Measurements from ENCODE around the gene ZNF629.
"Not testable (repeated sequence)": the region's sequence is repeated elsewhere in the genome, so short reads cannot be mapped to it uniquely, and the experiment has no call there.

The ZNF629 gene

GRCh38 chr16:30820952-30821421, 34.0 kb upstream of the ZNF629 start:
- TF ChIP-seq CTCF (IDR thresholded peaks at IDR 0.05; ENCODE audit: extremely low read depth, insufficient read depth, missing control alignments) = no peak
- no peak for DNase-seq (ENCODE audit: low spot score)
- in situ Hi-C loops (cut with MboI; ENCODE audit: low pct_unique_long_range_greater_than_20kb, low sequenced_read_pairs, unreplicated experiment) = no loop called here

- no peak for DNase-seq (ENCODE audit: low spot score)
- no peak for TF ChIP-seq CTCF (IDR thresholded peaks at IDR 0.05; ENCODE audit: extremely low read depth, insufficient read depth, missing control alignments)
- in situ Hi-C loops (cut with MboI; ENCODE audit: low pct_unique_long_range_greater_than_20kb, low sequenced_read_pairs, unreplicated experiment) = no loop called here
Observed at GRCh38 chr16:30816769-30817168, 29.8 kb upstream of the ZNF629 start.

GRCh38 chr16:30813821-30814189, 26.8 kb upstream of the ZNF629 start:
- peak; percentile 45 for DNase-seq (ENCODE audit: low spot score)
- in situ Hi-C loops (cut with MboI; ENCODE audit: low pct_unique_long_range_greater_than_20kb, low sequenced_read_pairs, unreplicated experiment) = no loop called here
- no peak for TF ChIP-seq CTCF (IDR thresholded peaks at IDR 0.05; ENCODE audit: extremely low read depth, insufficient read depth, missing control alignments)

GRCh38 chr16:30809675-30810074, 22.7 kb upstream of the ZNF629 start:
- DNase-seq (ENCODE audit: low spot score); in situ Hi-C loops (cut with MboI; ENCODE audit: low pct_unique_long_range_greater_than_20kb, low sequenced_read_pairs, unreplicated experiment): not testable (repeated sequence)

GRCh38 chr16:30808890-30809426, 22.0 kb upstream of the ZNF629 start:
- DNase-seq (ENCODE audit: low spot score); in situ Hi-C loops (cut with MboI; ENCODE audit: low pct_unique_long_range_greater_than_20kb, low sequenced_read_pairs, unreplicated experiment): not testable (repeated sequence)

- DNase-seq (ENCODE audit: low spot score) = no peak
- TF ChIP-seq CTCF (IDR thresholded peaks at IDR 0.05; ENCODE audit: extremely low read depth, insufficient read depth, missing control alignments) = no peak
- in situ Hi-C loops (cut with MboI; ENCODE audit: low pct_unique_long_range_greater_than_20kb, low sequenced_read_pairs, unreplicated experiment) = no loop called here
Observed at GRCh38 chr16:30808146-30808545, 21.1 kb upstream of the ZNF629 start.

GRCh38 chr16:30805370-30806169, 18.6 kb upstream of the ZNF629 start:
- no peak for TF ChIP-seq CTCF (IDR thresholded peaks at IDR 0.05; ENCODE audit: extremely low read depth, insufficient read depth, missing control alignments)
- DNase-seq (ENCODE audit: low spot score) = peak; percentile 61
- in situ Hi-C loops (cut with MboI; ENCODE audit: low pct_unique_long_range_greater_than_20kb, low sequenced_read_pairs, unreplicated experiment) = no loop called here

Measured in GM13977 (cell line).